ENCODE results near the gene CDC42BPA. TPM values are rescaled to one million over a fixed set of nuclear protein-coding genes. Genes with fewer than 3 reads are reported as not detected.

CDC42BPA gene
- total and polyA plus RNA-seq, 9 of the 15 experiments (the other 6 are each of a cell fraction or from before 2014, with no cell fraction given): 8.0 to 77.5 (median 52.1) TPM

- TF ChIP-seq MLLT1 (IDR thresholded peaks at IDR 0.05) (peak; percentile 69 to 95), SRSF3 (IDR thresholded peaks at IDR 0.05; ENCODE audit: insufficient read depth, low read length) (no peak), TSC22D4 (tag; IDR thresholded peaks at IDR 0.05) (no peak), HEY1 (CRISPR knock-in tag; IDR thresholded peaks at IDR 0.05; ENCODE audit: borderline replicate concordance) (no peak), C11orf30 (IDR thresholded peaks at IDR 0.05; ENCODE audit: low read depth) (peak; percentile 28; the same call in 1 of the 2 replicates), RBBP5 (IDR thresholded peaks at IDR 0.05; ENCODE audit: borderline replicate concordance, insufficient read depth, low read length, poor library complexity, severe bottlenecking) (peak; percentile 31), SIRT6 (IDR thresholded peaks at IDR 0.05; ENCODE audit: low read depth, low read length) (no peak), NONO (IDR thresholded peaks at IDR 0.05; ENCODE audit: low read depth in 2 of 2, low read length in 1 of 2) (peak in 1 of 2 experiments; percentile 32; a peak in 1 of 4 replicates), NBN (IDR thresholded peaks at IDR 0.05; ENCODE audit: low read depth) (0 out of 2 replicates have a peak, but pooled peaks have one; percentile 46), CBFA2T2 (conservative IDR thresholded peaks at IDR 0.05) (no peak), HBP1 (CRISPR knock-in tag; IDR thresholded peaks at IDR 0.05) (no peak), SNIP1 (IDR thresholded peaks at IDR 0.05; ENCODE audit: low read depth) (no peak), FUS (optimal IDR thresholded peaks at IDR 0.05; ENCODE audit: low read depth, low read length) (no peak), TAF7 (tag; IDR thresholded peaks at IDR 0.05) (no peak), GTF3C2 (IDR thresholded peaks at IDR 0.05; ENCODE audit: borderline replicate concordance, extremely low read depth, insufficient read length) (no peak), GTF2E2 (tag; IDR thresholded peaks at IDR 0.05) (0 out of 2 replicates have a peak, but pooled peaks have one; percentile 6), CREB3L1 (IDR thresholded peaks at IDR 0.05; ENCODE audit: borderline replicate concordance, low read depth) (no peak)
Measured at GRCh38 chr1:227315629-227316346, 2.5 kb downstream of the CDC42BPA start (continued).
